Lower lobe of right lung (tissue), 2 donors: ENCODE measurements around the gene SLC6A1. TPM values are rescaled to one million over a fixed set of nuclear protein-coding genes. Genes with fewer than 3 reads are reported as not detected.

Source experiments
- ATAC-seq, 2 donors: fragments of 200-7000 bp; cut with Tn5 transposase; one replicate each; pipeline ENCODE4 v1.9.1; 2020 to 2022; ENCODE audit warnings: mild to moderate bottlenecking in 2 of 2, moderate library complexity in 2 of 2
- DNase-seq: peaks from one replicate; pipeline ENCODE4 v3.0.0-alpha.2; 2020
- H3K27ac ChIP-seq: fragments of 200-600 bp; one replicate; pipeline ENCODE4 v1.8.0; 2022
- H3K27me3 ChIP-seq: fragments of 200-600 bp; one replicate; pipeline ENCODE4 v1.8.0; 2022; ENCODE audit warnings: low read depth
- H3K36me3 ChIP-seq: fragments of 200-600 bp; one replicate; pipeline ENCODE4 v1.8.0; 2022; ENCODE audit warnings: mild to moderate bottlenecking
- H3K4me1 ChIP-seq: fragments of 200-600 bp; one replicate; pipeline ENCODE4 v1.8.0; 2022
- H3K4me3 ChIP-seq: fragments of 200-600 bp; one replicate; pipeline ENCODE4 v1.8.0; 2022; ENCODE audit warnings: mild to moderate bottlenecking
- H3K9me3 ChIP-seq: fragments of 200-600 bp; one replicate; pipeline ENCODE4 v1.8.0; 2022
- CTCF ChIP-seq: fragments of 200-600 bp; IDR thresholded peaks from one replicate; pipeline ENCODE4 v1.8.0; 2022; ENCODE audit warnings: antibody characterized with exemption, mild to moderate bottlenecking
- intact Hi-C: fragments of 100-400 bp; cut with DNase I; formaldehyde crosslinking; loops from one replicate; pipeline ENCODE4 v1.11.0; 2022
- total RNA-seq: library from RNA; stranded (reverse); fragmentation: NEBNext Ultra II Directional; extraction: Animal tissue kit (Norgen Biotek cat#: 25700); gene quantifications from one replicate; pipeline ENCODE4 v1.2.1, GENCODE V29; 2021
- donor health status: DM: no; HTN: yes; CAD: no; lungs with severe emphysema.

SLC6A1 gene
- total RNA-seq, 1 donor from 2014 or later: 1.8 TPM

GRCh38 chr3:11047500-11047899 is 55.0 kb downstream of the SLC6A1 start:
- H3K4me1 ChIP-seq: no peaks in the 10 kb centered on the region
- intact Hi-C loops: no loop called here
- ATAC-seq: no peak
- H3K9me3 ChIP-seq: no peaks in the 10 kb centered on the region
- no peak overlapping the region for H3K4me3 ChIP-seq
- TF ChIP-seq CTCF: no peak
- H3K27me3 ChIP-seq: peaks cover 4% of the 10 kb centered on the region
- no peaks in the 10 kb centered on the region for H3K36me3 ChIP-seq
- DNase-seq: no peak
- no peak overlapping the region for H3K27ac ChIP-seq

- intact Hi-C loops: loop anchor here (10.0 kb wide), 1 partner anchor 106 kb away; no protein-coding TSS in a partner anchor
- TF ChIP-seq CTCF: no peak
- no peaks in the 10 kb centered on the region for H3K36me3 ChIP-seq
- H3K9me3 ChIP-seq: no peaks in the 10 kb centered on the region
- H3K4me3 ChIP-seq: no peak overlapping the region
- ATAC-seq (no peak), DNase-seq (no peak)
- H3K27me3 ChIP-seq: peaks cover 11% of the 10 kb centered on the region
- no peak overlapping the region for H3K27ac ChIP-seq
- H3K4me1 ChIP-seq: no peaks in the 10 kb centered on the region
Observed at GRCh38 chr3:11050666-11051323, 58.2 kb downstream of the SLC6A1 start.

DNA sequence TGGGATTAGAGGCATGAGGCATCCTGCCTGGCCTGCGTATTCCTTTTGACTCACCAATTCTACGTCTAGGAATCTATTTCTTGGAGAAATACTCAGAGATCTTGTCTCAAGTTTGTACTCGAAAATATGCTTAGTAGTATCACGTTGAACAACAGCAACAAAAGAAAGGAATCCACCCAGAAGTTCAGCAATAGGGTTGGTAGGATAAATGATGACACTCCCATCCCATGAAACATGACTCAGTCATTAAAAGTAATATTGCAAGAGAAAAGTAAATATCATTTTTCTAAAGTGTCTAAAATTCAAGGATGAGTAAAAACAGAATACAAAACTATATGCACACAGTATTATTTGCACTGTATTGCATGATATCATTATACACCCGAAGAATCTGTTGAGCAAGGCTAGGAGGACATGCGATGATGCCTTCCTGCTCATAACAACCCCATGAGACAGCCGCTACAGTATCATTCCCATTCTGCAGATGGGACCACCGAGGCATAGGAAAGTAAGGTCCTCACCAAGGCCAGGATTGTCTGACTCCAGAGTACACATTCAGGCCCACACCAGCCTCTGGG is 61.5 kb downstream of the SLC6A1 start:
- intact Hi-C loops: loop anchor here (10.0 kb wide), 1 partner anchor 109 kb away; no protein-coding TSS in a partner anchor
- Histone ChIP-seq H3K4me1 (no peaks in the 10 kb centered on the region), H3K27ac (no peak overlapping the region), H3K27me3 (peaks cover 19% of the 10 kb centered on the region), H3K9me3 (no peaks in the 10 kb centered on the region), H3K36me3 (no peaks in the 10 kb centered on the region), H3K4me3 (no peak overlapping the region)
- no peak for TF ChIP-seq CTCF
- ATAC-seq (no peak), DNase-seq (no peak)

DNA sequence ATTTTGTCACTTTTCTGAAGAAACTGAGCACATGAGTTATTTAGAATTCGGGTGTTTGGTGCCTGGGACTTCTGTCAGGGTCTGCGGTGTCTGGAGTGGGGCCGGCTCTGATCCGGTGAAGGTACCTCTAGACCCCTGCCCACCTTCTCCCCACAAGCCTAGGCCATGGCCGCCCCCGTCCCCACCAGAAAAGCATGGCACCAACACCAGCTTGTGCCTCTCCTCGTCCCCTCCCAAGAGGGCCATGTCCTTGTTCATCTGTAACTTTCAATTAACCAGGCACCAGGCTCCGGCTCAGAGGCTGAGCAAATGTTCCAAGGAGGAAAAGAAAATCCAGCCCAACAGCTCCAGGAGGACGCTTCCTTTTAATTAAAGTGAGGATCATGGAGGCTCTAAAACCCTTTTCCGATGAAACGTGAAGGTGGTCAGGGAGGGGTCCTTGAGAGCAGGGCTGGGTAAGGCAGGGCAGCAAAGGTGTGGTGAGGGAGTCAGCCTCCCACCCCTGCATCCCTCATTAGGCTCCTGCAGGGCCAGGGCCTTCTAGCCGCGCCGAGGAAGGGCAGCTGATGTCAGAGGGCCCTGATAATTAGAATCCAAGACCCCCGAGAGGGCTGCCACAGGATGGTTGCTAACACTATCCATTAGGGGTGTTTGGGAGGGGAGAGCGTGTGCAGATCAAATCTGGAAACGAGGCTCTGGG is 62.3 kb downstream of the SLC6A1 start:
- Histone ChIP-seq H3K27me3 (peaks cover 25% of the 10 kb centered on the region), H3K4me3 (no peak overlapping the region), H3K36me3 (no peaks in the 10 kb centered on the region), H3K9me3 (no peaks in the 10 kb centered on the region), H3K4me1 (no peaks in the 10 kb centered on the region), H3K27ac (no peak overlapping the region)
- TF ChIP-seq CTCF: no peak
- DNase-seq: no peak
- no peak for ATAC-seq
- intact Hi-C loops: loop anchor here (10.0 kb wide), 1 partner anchor 110 kb away; no protein-coding TSS in a partner anchor

- ATAC-seq (no peak), DNase-seq (no peak)
- Histone ChIP-seq H3K27me3 (peaks cover 24% of the 10 kb centered on the region), H3K9me3 (no peaks in the 10 kb centered on the region), H3K4me3 (no peak overlapping the region), H3K36me3 (no peaks in the 10 kb centered on the region), H3K4me1 (peaks cover 2% of the 10 kb centered on the region), H3K27ac (no peak overlapping the region)
- TF ChIP-seq CTCF: no peak
- intact Hi-C loops: loop anchor here (10.0 kb wide), 1 partner anchor 111 kb away; no protein-coding TSS in a partner anchor
Observed at GRCh38 chr3:11055496-11055895, 62.9 kb downstream of the SLC6A1 start.
